HEK293 (cell line): ENCODE measurements around the gene DGKB.

ENCODE experiments used
- CTCF ChIA-PET: fragments of 350-600 bp; formaldehyde crosslinking; extraction: SDS; loops from one replicate; lab custom pipeline; 2021; ENCODE audit warnings: antibody characterized with exemption; lab: Yijun Ruan, JAX
- POLR2A ChIA-PET: fragments of 300-600 bp; formaldehyde crosslinking; extraction: SDS; loops from one replicate; lab custom pipeline; 2020; ENCODE audit warnings: antibody characterized with exemption, inconsistent platforms; lab: Yijun Ruan, JAX
- H3K27ac ChIP-seq: fragments of 200-500 bp; sonication (Bioruptor generic); 2 replicates; pipeline ENCODE4 v1.5.1; 2014; ENCODE audit warnings: low read depth, low read length, control low read depth, inconsistent platforms; ENCODE audit errors: extremely low read depth
- H3K36me3 ChIP-seq, 2 experiments: fragments of 200-500 bp in 1 of 2; sonication (Bioruptor generic) in 1 of 2; 1 replicate in 1 of 2; 2 replicates in 1 of 2; pipeline ENCODE4 v1.5.1; 2014 to 2017; ENCODE audit warnings: inconsistent platforms in 2 of 2, low read length in 2 of 2; ENCODE audit not compliant: control insufficient read depth in 2 of 2, insufficient read depth in 1 of 2
- H3K4me1 ChIP-seq: fragments of 200-500 bp; sonication (Bioruptor generic); 2 replicates; pipeline ENCODE4 v1.5.1; 2014; ENCODE audit warnings: mild to moderate bottlenecking, low read length, inconsistent platforms; ENCODE audit not compliant: control insufficient read depth, insufficient read depth
- H3K4me3 ChIP-seq: 2 replicates; pipeline ENCODE4 v1.5.1; 2011; ENCODE audit warnings: low read depth, mild to moderate bottlenecking, control low read depth, low read length, moderate library complexity
- H3K9me3 ChIP-seq: fragments of 200-500 bp; sonication (Bioruptor generic); 2 replicates; pipeline ENCODE4 v1.5.1; 2014; ENCODE audit warnings: low read depth, low read length, inconsistent platforms; ENCODE audit not compliant: control insufficient read depth, insufficient read depth
- BCL11B ChIP-seq: fragments of 450-650 bp; formaldehyde crosslinking; IDR thresholded peaks from 2 replicates; pipeline ENCODE4 v1.5.1; 2016; ENCODE audit warnings: low read depth, missing biosample characterization, missing genetic modification characterization
- GLIS1 ChIP-seq: fragments of 450-650 bp; formaldehyde crosslinking; IDR thresholded peaks from 2 replicates; pipeline ENCODE4 v1.5.1; 2016; ENCODE audit warnings: missing biosample characterization, missing genetic modification characterization
- HOXC10 ChIP-seq: sonication (generic); formaldehyde crosslinking; IDR thresholded peaks from 2 replicates; pipeline ENCODE4 v1.8.1; 2023; ENCODE audit warnings: mild to moderate bottlenecking, missing genetic modification reagents
- RBAK ChIP-seq: fragments of 450-650 bp; formaldehyde crosslinking; IDR thresholded peaks from 2 replicates; pipeline ENCODE4 v1.5.1; 2016; ENCODE audit warnings: missing biosample characterization, missing genetic modification characterization
- YY2 ChIP-seq: fragments of 450-650 bp; formaldehyde crosslinking; IDR thresholded peaks from 2 replicates; pipeline ENCODE4 v1.5.1; 2016; ENCODE audit warnings: missing biosample characterization, missing genetic modification characterization
- ZBTB8A ChIP-seq: fragments of 450-650 bp; formaldehyde crosslinking; IDR thresholded peaks from 2 replicates; pipeline ENCODE4 v1.5.1; 2016; ENCODE audit warnings: missing biosample characterization, missing genetic modification characterization
- ZFP41 ChIP-seq: fragments of 450-650 bp; formaldehyde crosslinking; IDR thresholded peaks from 2 replicates; pipeline ENCODE4 v1.5.1; 2016; ENCODE audit warnings: missing biosample characterization, missing genetic modification characterization, borderline replicate concordance
- ZNF146 ChIP-seq: fragments of 450-650 bp; formaldehyde crosslinking; IDR thresholded peaks from 2 replicates; pipeline ENCODE4 v1.5.1; 2016; ENCODE audit warnings: missing biosample characterization, missing genetic modification characterization
- ZNF202 ChIP-seq: fragments of 450-650 bp; formaldehyde crosslinking; IDR thresholded peaks from 2 replicates; pipeline ENCODE4 v1.5.1; 2016; ENCODE audit warnings: missing biosample characterization, missing genetic modification characterization, borderline replicate concordance
- ZNF335 ChIP-seq: fragments of 450-650 bp; formaldehyde crosslinking; conservative IDR thresholded peaks from 2 replicates; pipeline ENCODE4 v1.5.1; 2016; ENCODE audit warnings: missing biosample characterization, missing genetic modification characterization
- ZNF510 ChIP-seq: fragments of 450-650 bp; formaldehyde crosslinking; IDR thresholded peaks from 2 replicates; pipeline ENCODE4 v1.5.1; 2018; ENCODE audit warnings: mild to moderate bottlenecking, missing genetic modification characterization, missing biosample characterization; ENCODE audit not compliant: insufficient replicate concordance
- ZNF596 ChIP-seq: fragments of 450-650 bp; IDR thresholded peaks from 2 replicates; pipeline ENCODE4 v1.5.0; 2018; ENCODE audit warnings: missing biosample characterization, mild to moderate bottlenecking, missing genetic modification characterization, moderate library complexity
- TF ChIP-seq, protein P1 (sequence below): sonication (generic); formaldehyde crosslinking; IDR thresholded peaks from 2 replicates; pipeline ENCODE4 v1.8.1; 2022; ENCODE audit warnings: mild to moderate bottlenecking, moderate library complexity, missing genetic modification reagents
- TF ChIP-seq, protein P2 (sequence below): fragments of 450-650 bp; formaldehyde crosslinking; IDR thresholded peaks from 2 replicates; pipeline ENCODE4 v1.5.1; 2017; ENCODE audit warnings: missing biosample characterization, missing genetic modification characterization
- TF ChIP-seq, protein P3 (sequence below): fragments of 450-650 bp; formaldehyde crosslinking; IDR thresholded peaks from 2 replicates; pipeline ENCODE4 v1.5.1; 2016; ENCODE audit warnings: missing biosample characterization, missing genetic modification characterization
- TF ChIP-seq, protein P4 (sequence below): fragments of 450-650 bp; formaldehyde crosslinking; IDR thresholded peaks from 2 replicates; pipeline ENCODE4; 2016; ENCODE audit warnings: missing biosample characterization, missing genetic modification characterization
- TF ChIP-seq, protein P5 (sequence below): fragments of 450-650 bp; formaldehyde crosslinking; IDR thresholded peaks from 2 replicates; pipeline ENCODE4 v1.5.1; 2016; ENCODE audit warnings: missing biosample characterization, missing genetic modification characterization
- TF ChIP-seq, protein P6 (sequence below): fragments of 450-650 bp; formaldehyde crosslinking; conservative IDR thresholded peaks from 2 replicates; pipeline ENCODE4 v1.5.1; 2016; ENCODE audit warnings: low read depth, missing biosample characterization, missing genetic modification characterization

The DGKB gene

DNA sequence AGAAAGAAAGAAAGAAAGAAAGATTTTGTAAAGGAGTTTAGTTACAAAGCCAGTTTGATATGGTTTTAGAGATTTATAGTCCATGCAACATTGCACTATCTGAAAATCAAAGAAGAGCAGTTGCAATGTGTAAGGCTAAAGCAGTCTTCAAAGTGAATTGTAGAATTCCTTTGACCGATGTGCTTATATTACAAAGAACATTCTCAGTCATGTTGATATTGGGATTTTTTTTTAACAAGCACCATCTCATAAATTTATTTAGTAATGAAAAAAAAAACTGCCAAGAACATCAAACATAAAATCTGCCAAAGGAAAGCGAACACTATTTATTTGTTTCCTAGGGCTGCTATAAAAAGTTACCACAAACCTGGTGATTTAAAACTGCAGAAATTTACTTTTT lies 133.3 kb downstream of the DGKB start:
- H3K4me1 ChIP-seq = no peaks in the 10 kb centered on the region
- H3K36me3 ChIP-seq = no peaks in the 10 kb centered on the region
- TF ChIP-seq, protein P1, sequence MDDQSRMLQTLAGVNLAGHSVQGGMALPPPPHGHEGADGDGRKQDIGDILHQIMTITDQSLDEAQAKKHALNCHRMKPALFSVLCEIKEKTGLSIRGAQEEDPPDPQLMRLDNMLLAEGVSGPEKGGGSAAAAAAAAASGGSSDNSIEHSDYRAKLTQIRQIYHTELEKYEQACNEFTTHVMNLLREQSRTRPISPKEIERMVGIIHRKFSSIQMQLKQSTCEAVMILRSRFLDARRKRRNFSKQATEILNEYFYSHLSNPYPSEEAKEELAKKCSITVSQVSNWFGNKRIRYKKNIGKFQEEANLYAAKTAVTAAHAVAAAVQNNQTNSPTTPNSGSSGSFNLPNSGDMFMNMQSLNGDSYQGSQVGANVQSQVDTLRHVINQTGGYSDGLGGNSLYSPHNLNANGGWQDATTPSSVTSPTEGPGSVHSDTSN (CRISPR knock-in tag) = no peak
- TF ChIP-seq BCL11B (tag by site-specific recombination) = no peak
- TF ChIP-seq, protein P2, sequence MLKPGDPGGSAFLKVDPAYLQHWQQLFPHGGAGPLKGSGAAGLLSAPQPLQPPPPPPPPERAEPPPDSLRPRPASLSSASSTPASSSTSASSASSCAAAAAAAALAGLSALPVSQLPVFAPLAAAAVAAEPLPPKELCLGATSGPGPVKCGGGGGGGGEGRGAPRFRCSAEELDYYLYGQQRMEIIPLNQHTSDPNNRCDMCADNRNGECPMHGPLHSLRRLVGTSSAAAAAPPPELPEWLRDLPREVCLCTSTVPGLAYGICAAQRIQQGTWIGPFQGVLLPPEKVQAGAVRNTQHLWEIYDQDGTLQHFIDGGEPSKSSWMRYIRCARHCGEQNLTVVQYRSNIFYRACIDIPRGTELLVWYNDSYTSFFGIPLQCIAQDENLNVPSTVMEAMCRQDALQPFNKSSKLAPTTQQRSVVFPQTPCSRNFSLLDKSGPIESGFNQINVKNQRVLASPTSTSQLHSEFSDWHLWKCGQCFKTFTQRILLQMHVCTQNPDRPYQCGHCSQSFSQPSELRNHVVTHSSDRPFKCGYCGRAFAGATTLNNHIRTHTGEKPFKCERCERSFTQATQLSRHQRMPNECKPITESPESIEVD (tag by site-specific recombination) = no peak
- TF ChIP-seq ZNF335 (tag by site-specific recombination) = no peak
- TF ChIP-seq, protein P3, sequence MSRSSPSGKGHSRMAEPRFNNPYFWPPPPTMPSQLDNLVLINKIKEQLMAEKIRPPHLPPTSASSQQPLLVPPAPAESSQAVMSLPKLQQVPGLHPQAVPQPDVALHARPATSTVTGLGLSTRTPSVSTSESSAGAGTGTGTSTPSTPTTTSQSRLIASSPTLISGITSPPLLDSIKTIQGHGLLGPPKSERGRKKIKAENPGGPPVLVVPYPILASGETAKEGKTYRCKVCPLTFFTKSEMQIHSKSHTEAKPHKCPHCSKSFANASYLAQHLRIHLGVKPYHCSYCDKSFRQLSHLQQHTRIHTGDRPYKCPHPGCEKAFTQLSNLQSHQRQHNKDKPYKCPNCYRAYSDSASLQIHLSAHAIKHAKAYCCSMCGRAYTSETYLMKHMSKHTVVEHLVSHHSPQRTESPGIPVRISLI = no peak
- TF ChIP-seq RBAK (tag by site-specific recombination) = no peak
- TF ChIP-seq ZNF596 (tag by site-specific recombination) = no peak
- no peak for TF ChIP-seq HOXC10 (CRISPR knock-in tag)
- TF ChIP-seq YY2 (tag by site-specific recombination) = no peak
- TF ChIP-seq ZBTB8A (tag by site-specific recombination) = no peak
- TF ChIP-seq ZFP41 (tag by site-specific recombination) = no peak
- TF ChIP-seq ZNF202 (tag by site-specific recombination) = no peak
- no peak for TF ChIP-seq GLIS1 (tag by site-specific recombination)
- TF ChIP-seq, protein P4, sequence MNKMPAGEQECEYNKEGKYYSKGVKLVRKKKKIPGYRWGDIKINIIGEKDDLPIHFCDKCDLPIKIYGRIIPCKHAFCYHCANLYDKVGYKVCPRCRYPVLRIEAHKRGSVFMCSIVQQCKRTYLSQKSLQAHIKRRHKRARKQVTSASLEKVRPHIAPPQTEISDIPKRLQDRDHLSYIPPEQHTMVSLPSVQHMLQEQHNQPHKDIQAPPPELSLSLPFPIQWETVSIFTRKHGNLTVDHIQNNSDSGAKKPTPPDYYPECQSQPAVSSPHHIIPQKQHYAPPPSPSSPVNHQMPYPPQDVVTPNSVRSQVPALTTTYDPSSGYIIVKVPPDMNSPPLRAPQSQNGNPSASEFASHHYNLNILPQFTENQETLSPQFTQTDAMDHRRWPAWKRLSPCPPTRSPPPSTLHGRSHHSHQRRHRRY (tag by site-specific recombination) = no peak
- H3K4me3 ChIP-seq = no peak overlapping the region
- POLR2A ChIA-PET = no interaction called here
- CTCF ChIA-PET = no interaction called here
- no peak overlapping the region for H3K27ac ChIP-seq
- no peaks in the 10 kb centered on the region for H3K9me3 ChIP-seq

DNA sequence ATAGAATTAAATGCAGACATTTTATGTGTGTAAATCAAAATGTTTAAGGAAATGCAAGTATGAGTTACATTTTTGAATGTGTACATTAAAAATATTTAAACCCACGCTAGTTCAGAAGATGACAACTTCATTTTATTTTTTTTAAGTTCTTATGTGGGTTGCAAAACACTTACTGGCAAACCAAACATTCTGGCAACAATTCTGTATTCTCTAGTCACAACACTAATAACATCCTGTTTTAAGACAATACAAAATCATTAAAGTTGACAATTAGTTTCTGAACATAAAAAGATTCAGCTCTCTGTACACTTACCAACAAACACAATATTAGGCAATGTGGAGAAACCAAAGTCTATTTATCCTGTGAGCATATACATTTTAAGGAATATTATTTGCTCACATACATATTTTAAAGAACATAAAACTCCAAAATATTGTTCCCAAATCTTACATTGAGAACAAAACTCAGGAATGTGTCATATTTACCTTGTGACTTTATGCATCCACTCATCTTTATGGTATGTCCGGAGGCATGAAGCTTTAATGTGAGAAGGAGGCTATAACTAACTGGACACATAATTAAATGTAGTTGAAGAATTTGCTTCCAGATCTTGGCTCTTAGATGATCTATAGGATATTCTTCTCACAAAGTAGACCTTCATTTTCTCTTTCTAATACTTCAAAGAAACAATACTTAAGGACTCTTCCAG lies 134.7 kb downstream of the DGKB start:
- Histone ChIP-seq H3K27ac (no peak overlapping the region), H3K9me3 (no peaks in the 10 kb centered on the region), H3K4me1 (no peaks in the 10 kb centered on the region), H3K36me3 (no peaks in the 10 kb centered on the region), H3K4me3 (no peak overlapping the region)
- ChIA-PET POLR2A (no interaction called here), CTCF (interaction anchor here (0.5 kb wide), 1 partner anchor 8 kb away, joined by 3 read pairs; no protein-coding TSS in a partner anchor)
- TF ChIP-seq, protein P5, sequence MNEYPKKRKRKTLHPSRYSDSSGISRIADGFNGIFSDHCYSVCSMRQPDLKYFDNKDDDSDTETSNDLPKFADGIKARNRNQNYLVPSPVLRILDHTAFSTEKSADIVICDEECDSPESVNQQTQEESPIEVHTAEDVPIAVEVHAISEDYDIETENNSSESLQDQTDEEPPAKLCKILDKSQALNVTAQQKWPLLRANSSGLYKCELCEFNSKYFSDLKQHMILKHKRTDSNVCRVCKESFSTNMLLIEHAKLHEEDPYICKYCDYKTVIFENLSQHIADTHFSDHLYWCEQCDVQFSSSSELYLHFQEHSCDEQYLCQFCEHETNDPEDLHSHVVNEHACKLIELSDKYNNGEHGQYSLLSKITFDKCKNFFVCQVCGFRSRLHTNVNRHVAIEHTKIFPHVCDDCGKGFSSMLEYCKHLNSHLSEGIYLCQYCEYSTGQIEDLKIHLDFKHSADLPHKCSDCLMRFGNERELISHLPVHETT (tag by site-specific recombination) = no peak
- TF ChIP-seq ZNF146 (no peak), ZNF510 (tag by site-specific recombination) (no peak)
- TF ChIP-seq, protein P6, sequence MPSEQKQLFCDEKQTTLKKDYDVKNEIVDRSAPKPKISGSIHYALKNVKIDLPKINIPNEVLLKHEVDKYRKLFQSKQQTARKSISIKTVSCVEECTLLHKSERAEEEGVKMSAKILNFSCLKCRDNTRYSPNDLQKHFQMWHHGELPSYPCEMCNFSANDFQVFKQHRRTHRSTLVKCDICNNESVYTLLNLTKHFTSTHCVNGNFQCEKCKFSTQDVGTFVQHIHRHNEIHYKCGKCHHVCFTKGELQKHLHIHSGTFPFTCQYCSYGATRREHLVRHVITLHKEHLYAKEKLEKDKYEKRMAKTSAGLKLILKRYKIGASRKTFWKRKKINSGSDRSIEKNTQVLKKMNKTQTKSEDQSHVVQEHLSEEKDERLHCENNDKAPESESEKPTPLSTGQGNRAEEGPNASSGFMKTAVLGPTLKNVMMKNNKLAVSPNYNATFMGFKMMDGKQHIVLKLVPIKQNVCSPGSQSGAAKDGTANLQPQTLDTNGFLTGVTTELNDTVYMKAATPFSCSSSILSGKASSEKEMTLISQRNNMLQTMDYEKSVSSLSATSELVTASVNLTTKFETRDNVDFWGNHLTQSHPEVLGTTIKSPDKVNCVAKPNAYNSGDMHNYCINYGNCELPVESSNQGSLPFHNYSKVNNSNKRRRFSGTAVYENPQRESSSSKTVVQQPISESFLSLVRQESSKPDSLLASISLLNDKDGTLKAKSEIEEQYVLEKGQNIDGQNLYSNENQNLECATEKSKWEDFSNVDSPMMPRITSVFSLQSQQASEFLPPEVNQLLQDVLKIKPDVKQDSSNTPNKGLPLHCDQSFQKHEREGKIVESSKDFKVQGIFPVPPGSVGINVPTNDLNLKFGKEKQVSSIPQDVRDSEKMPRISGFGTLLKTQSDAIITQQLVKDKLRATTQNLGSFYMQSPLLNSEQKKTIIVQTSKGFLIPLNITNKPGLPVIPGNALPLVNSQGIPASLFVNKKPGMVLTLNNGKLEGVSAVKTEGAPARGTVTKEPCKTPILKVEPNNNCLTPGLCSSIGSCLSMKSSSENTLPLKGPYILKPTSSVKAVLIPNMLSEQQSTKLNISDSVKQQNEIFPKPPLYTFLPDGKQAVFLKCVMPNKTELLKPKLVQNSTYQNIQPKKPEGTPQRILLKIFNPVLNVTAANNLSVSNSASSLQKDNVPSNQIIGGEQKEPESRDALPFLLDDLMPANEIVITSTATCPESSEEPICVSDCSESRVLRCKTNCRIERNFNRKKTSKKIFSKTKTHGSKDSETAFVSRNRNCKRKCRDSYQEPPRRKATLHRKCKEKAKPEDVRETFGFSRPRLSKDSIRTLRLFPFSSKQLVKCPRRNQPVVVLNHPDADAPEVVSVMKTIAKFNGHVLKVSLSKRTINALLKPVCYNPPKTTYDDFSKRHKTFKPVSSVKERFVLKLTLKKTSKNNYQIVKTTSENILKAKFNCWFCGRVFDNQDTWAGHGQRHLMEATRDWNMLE = no peak
- TF ChIP-seq, protein P2 (tag by site-specific recombination) = no peak
